K562 (cell line): Measurements from ENCODE around the gene FAM151A. TPM values are rescaled to one million over a fixed set of nuclear protein-coding genes. Genes with fewer than 3 reads are reported as not detected.

ENCODE experiments used
- ATAC-seq: fragments of 200-7000 bp; cut with Tn5 transposase; 3 replicates; pipeline ENCODE4 v1.9.1; 2020; ENCODE audit warnings: moderate library complexity
- BruUV-seq: library from RNA; stranded (reverse); fragments of 400-500 nt; replicated peaks from 2 replicates; lab custom pipeline; 2021; lab: Mats Ljungman, UMichigan
- CTCF ChIA-PET: fragments of 300-600 bp; formaldehyde crosslinking; extraction: SDS; loops from one replicate; lab custom pipeline; 2021; ENCODE audit warnings: low intra/inter-chr PET ratio; lab: Yijun Ruan, JAX
- POLR2A ChIA-PET: fragments of 300-600, 350-650 bp; sonication (Branson Sonifier 250); formaldehyde crosslinking; extraction: SDS; loops from one replicate; lab custom pipeline; 2021; ENCODE audit warnings: antibody characterized with exemption, inconsistent platforms; lab: Yijun Ruan, JAX
- DNase-seq, 4 experiments: peaks; one replicate each; pipeline versions ENCODE4 v3.0.0 to v3.0.0-alpha.2; 2011 to 2018; ENCODE audit warnings: low spot score in 3 of 4, mixed read lengths in 3 of 4; ENCODE audit errors: extremely low read depth in 1 of 4
- FAIRE-seq: peaks from 2 replicates; lab custom pipeline; 2011; peaks lifted over from hg19 to GRCh38; lab: Jason Lieb, UNC
- H2AFZ ChIP-seq: 2 replicates; pipeline ENCODE4 v1.6.0; 2011; ENCODE audit warnings: low read depth, low read length, control low read depth, inconsistent platforms
- H3K27ac ChIP-seq: fragments of 200-600 bp; 3 replicates; pipeline ENCODE4 v1.8.0; 2011; ENCODE audit warnings: low read depth, mild to moderate bottlenecking, control low read depth, inconsistent platforms, low read length, moderate library complexity, mixed read lengths; ENCODE audit errors: extremely low read depth
- H3K27me3 ChIP-seq, 2 experiments: fragments of 300-600 bp in 1 of 2; 2 replicates in 1 of 2; 3 replicates in 1 of 2; pipeline versions ENCODE4 v1.6.0 to v1.8.0; 2011; ENCODE audit warnings: inconsistent platforms in 2 of 2, low read length in 2 of 2, mild to moderate bottlenecking in 1 of 2, mixed read lengths in 1 of 2, moderate library complexity in 1 of 2; ENCODE audit not compliant: control insufficient read depth in 2 of 2, insufficient read depth in 2 of 2
- H3K36me3 ChIP-seq: fragments of 300-600 bp; 3 replicates; pipeline ENCODE4 v1.8.0; 2011; ENCODE audit warnings: mild to moderate bottlenecking, low read length, inconsistent platforms; ENCODE audit not compliant: control insufficient read depth, insufficient read depth
- H3K4me1 ChIP-seq, 2 experiments: fragments of 200-600 bp in 1 of 2; replicated peaks in 1 of 2; 2 replicates in 1 of 2; 3 replicates in 1 of 2; pipeline versions ENCODE4 v1.5.1 to v1.8.0; 2011; ENCODE audit warnings: inconsistent platforms in 2 of 2, low read length in 2 of 2, mild to moderate bottlenecking in 1 of 2, mixed read lengths in 1 of 2, moderate library complexity in 1 of 2; ENCODE audit not compliant: control insufficient read depth in 2 of 2, insufficient read depth in 2 of 2
- H3K4me2 ChIP-seq: 2 replicates; pipeline ENCODE4 v1.6.1; 2011; ENCODE audit warnings: low read length, control low read depth, inconsistent platforms, mixed read lengths; ENCODE audit not compliant: insufficient read depth
- H3K4me3 ChIP-seq: fragments of 200-600 bp; sonication (generic), shearing (Covaris generic); 2 replicates; pipeline ENCODE4 v1.5.1; 2016; ENCODE audit warnings: control low read depth, inconsistent platforms
- H3K79me2 ChIP-seq: fragments of 200-600 bp; 3 replicates; pipeline ENCODE4 v1.8.0; 2011; ENCODE audit warnings: low read length, inconsistent platforms; ENCODE audit not compliant: control insufficient read depth, insufficient read depth
- H3K9ac ChIP-seq, 2 experiments: 2 replicates each; pipeline versions ENCODE4 v1.6.0 to v1.6.1; 2011; ENCODE audit warnings: low read depth in 2 of 2, low read length in 2 of 2, control low read depth in 1 of 2, inconsistent platforms in 1 of 2, mild to moderate bottlenecking in 1 of 2, mixed read lengths in 1 of 2; ENCODE audit not compliant: insufficient read depth in 1 of 2
- H3K9me1 ChIP-seq: one replicate; pipeline ENCODE4 v1.6.0; 2011; ENCODE audit warnings: inconsistent platforms, mild to moderate bottlenecking, low read length, moderate library complexity; ENCODE audit not compliant: control insufficient read depth, insufficient read depth
- H3K9me3 ChIP-seq: replicated peaks from 2 replicates; pipeline ENCODE4 v1.5.1; 2011; ENCODE audit warnings: low read depth, low read length, inconsistent platforms; ENCODE audit not compliant: control insufficient read depth, insufficient read depth
- H4K20me1 ChIP-seq: replicated peaks from 2 replicates; pipeline ENCODE4 v1.6.1; 2011; ENCODE audit warnings: low read length, inconsistent platforms, mixed read lengths; ENCODE audit not compliant: control insufficient read depth, insufficient read depth
- ATF2 ChIP-seq: sonication (generic); formaldehyde crosslinking; IDR thresholded peaks from 2 replicates; pipeline ENCODE4 v1.8.1; 2022; ENCODE audit warnings: missing genetic modification reagents
- BRCA1 ChIP-seq, 2 experiments: fragments of 450-650 bp in 1 of 2; sonication (generic) in 1 of 2; formaldehyde crosslinking in 1 of 2; IDR thresholded peaks; 2 replicates each; pipeline versions ENCODE4 v1.5.0 to v1.6.1; 2017 to 2020; ENCODE audit warnings: mild to moderate bottlenecking in 1 of 2, missing genetic modification reagents in 1 of 2
- CHD1 ChIP-seq: fragments of 200-600 bp; sonication (generic); IDR thresholded peaks from one replicate; pipeline ENCODE4 v1.6.1; 2012; ENCODE audit warnings: mild to moderate bottlenecking, moderate library complexity, low read length, inconsistent platforms
- EP300 ChIP-seq: IDR thresholded peaks from 2 replicates; pipeline ENCODE4 v1.6.1; 2012; ENCODE audit warnings: low read length, improper control_type of control experiment
- FIP1L1 ChIP-seq: fragments of 200-400 bp; formaldehyde crosslinking; IDR thresholded peaks from 2 replicates; pipeline ENCODE4 v1.6.1; 2018; ENCODE audit warnings: mild to moderate bottlenecking, low read depth, low read length; ENCODE audit not compliant: poor library complexity, severe bottlenecking
- GABPB1 ChIP-seq: sonication (generic); formaldehyde crosslinking; IDR thresholded peaks from 2 replicates; pipeline ENCODE4 v1.8.0; 2022; ENCODE audit warnings: mild to moderate bottlenecking, missing genetic modification reagents
- HINFP ChIP-seq: fragments of 450-650 bp; conservative IDR thresholded peaks from 2 replicates; pipeline ENCODE4 v1.6.1; 2016; ENCODE audit warnings: missing genetic modification characterization, low read depth, mild to moderate bottlenecking, control low read depth, missing compliant biosample characterization
- KAT7 ChIP-seq: sonication (generic); formaldehyde crosslinking; IDR thresholded peaks from 2 replicates; pipeline ENCODE4 v1.8.0; 2022; ENCODE audit warnings: missing genetic modification reagents, mild to moderate bottlenecking, borderline replicate concordance
- KLF1 ChIP-seq: fragments of 450-650 bp; IDR thresholded peaks from 2 replicates; pipeline ENCODE4 v1.6.1; 2016; ENCODE audit warnings: missing genetic modification characterization, missing compliant biosample characterization
- LARP7 ChIP-seq: fragments of 450-650 bp; IDR thresholded peaks from 2 replicates; pipeline ENCODE4 v1.6.1; 2016
- LEF1 ChIP-seq: fragments of 450-650 bp; IDR thresholded peaks from 2 replicates; pipeline ENCODE4 v1.6.1; 2016; ENCODE audit warnings: mild to moderate bottlenecking
- MEF2A ChIP-seq: IDR thresholded peaks from 2 replicates; pipeline ENCODE4 v1.6.1; 2011; ENCODE audit warnings: low read depth, mild to moderate bottlenecking, low read length, moderate library complexity; ENCODE audit not compliant: control insufficient read depth
- OTX1 ChIP-seq: fragments of 450-650 bp; formaldehyde crosslinking; IDR thresholded peaks from 2 replicates; pipeline ENCODE4 v1.4.0; 2022; ENCODE audit warnings: mild to moderate bottlenecking
- SUPT5H ChIP-seq: fragments of 450-650 bp; IDR thresholded peaks from 2 replicates; pipeline ENCODE4 v1.6.1; 2016
- ZNF449 ChIP-seq: fragments of 250-450 bp; sonication (Bioruptor Pico); IDR thresholded peaks from 2 replicates; pipeline ENCODE4 v1.8.0; 2022; ENCODE audit warnings: moderate library complexity, mild to moderate bottlenecking, inconsistent platforms
- ZNF551 ChIP-seq: fragments of 250-450 bp; sonication (Bioruptor Pico); IDR thresholded peaks from 2 replicates; pipeline ENCODE4 v1.5.0; 2021; ENCODE audit warnings: mild to moderate bottlenecking, moderate library complexity
- ZNF639 ChIP-seq, 2 experiments: fragments of 200-800 bp in 1 of 2; sonication (Bioruptor generic) in 1 of 2; sonication (generic) in 1 of 2; formaldehyde crosslinking in 1 of 2; IDR thresholded peaks in 1 of 2; conservative IDR thresholded peaks in 1 of 2; 2 replicates each; pipeline versions ENCODE4 v1.5.0 to v1.6.1; 2016 to 2020; ENCODE audit warnings: missing compliant biosample characterization in 1 of 2, missing genetic modification characterization in 1 of 2, missing genetic modification reagents in 1 of 2
- ZNF75A ChIP-seq: fragments of 450-650 bp; formaldehyde crosslinking; IDR thresholded peaks from 2 replicates; pipeline ENCODE4 v1.4.0; 2020; ENCODE audit warnings: mild to moderate bottlenecking
- WGBS: fragments of 100-300 bp; shearing (Covaris generic); methylation state at CpG from one replicate; pipeline ENCODE4 v1.1.6; 2016; ENCODE audit warnings: low coverage, mixed read lengths; ENCODE audit not compliant: insufficient coverage; ENCODE audit errors: missing lambda C conversion rate; 5-methylcytosine and 5-hydroxymethylcytosine counted together
- in situ Hi-C: fragments of 300-500 bp; cut with MboI; formaldehyde crosslinking; loops from 4 replicates; pipeline ENCODE4 v1.15.0; 2018; ENCODE audit warnings: inconsistent platforms, mixed read lengths
- intact Hi-C: fragments of 100-400 bp; cut with micrococcal nuclease; formaldehyde crosslinking; loops from 2 replicates; pipeline ENCODE4 v1.14.2; 2022
- polyA plus RNA-seq, 8 experiments: library from polyadenylated mRNA; depleted of rRNA in 4 of 8; stranded (reverse) in 5 of 8; unstranded in 3 of 8; fragments of >200 nt; fragmentation: Nextera tagmentation in 2 of 8; fragmentation: Illumina TruSeq in 1 of 8; extraction: Ambion mirVana in 2 of 8; extraction: Trizol in 1 of 8; gene quantifications; 2 replicates each; pipeline versions ENCODE4 v1.2.1 to v1.2.3, GENCODE V29; 2011 to 2014; ENCODE audit warnings: inconsistent platforms in 1 of 8, missing spikeins in 1 of 8
- total RNA-seq, 7 experiments: library from RNA; depleted of rRNA in 6 of 7; stranded (reverse); fragments of >200 nt in 6 of 7; fragmentation: Illumina TruSeq in 2 of 7; extraction: Trizol in 2 of 7; gene quantifications; 2 replicates each; pipeline versions ENCODE4 v1.2.1 to v1.2.3, GENCODE V29; 2011 to 2021; ENCODE audit warnings: low replicate concordance in 1 of 7

Gene FAM151A
- total and polyA plus RNA-seq, 9 of the 15 experiments (the other 6 are each of a cell fraction or from before 2014, with no cell fraction given) = not detected

DNA sequence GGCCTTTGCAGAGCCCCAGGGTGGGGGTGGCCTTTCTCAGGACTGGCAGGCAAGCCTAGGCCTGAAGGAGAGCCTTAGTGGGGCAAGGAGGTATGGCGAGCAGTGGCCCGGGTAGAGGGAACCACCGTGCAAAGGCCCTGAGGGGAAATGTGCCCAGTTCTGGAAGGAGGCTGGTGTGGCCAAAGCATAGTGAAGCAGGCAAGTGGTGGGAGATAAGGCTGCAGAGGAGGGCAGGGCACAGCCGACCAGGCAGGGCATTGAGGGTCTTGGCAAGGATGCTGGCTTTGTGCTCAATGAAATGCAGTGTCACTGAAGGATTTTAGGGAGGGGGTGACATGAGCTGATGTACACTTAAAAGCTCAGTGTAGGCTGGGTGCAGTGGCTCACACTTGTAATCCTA lies 41.0 kb upstream of the FAM151A start:
- POLR2A ChIA-PET = interaction anchor here (0.6 to 0.7 kb wide), 2 partner anchors 61 to 1529 kb away, joined by 3 read pairs; no protein-coding TSS in a partner anchor
- no peaks in the 10 kb centered on the region for H3K4me1 ChIP-seq
- no peak for FAIRE-seq
- TF ChIP-seq GABPB1 (CRISPR knock-in tag) (no peak), ZNF639 (CRISPR knock-in tag; conservative IDR thresholded peaks at IDR 0.05 in 1 of 2, IDR thresholded peaks at IDR 0.05 in 1 of 2) (no peak), HINFP (no peak), KAT7 (CRISPR knock-in tag) (no peak), SUPT5H (no peak), KLF1 (tag) (no peak), ZNF551 (no peak), MEF2A (no peak), LEF1 (no peak), ZNF75A (CRISPR knock-in tag) (no peak), OTX1 (CRISPR knock-in tag) (no peak), ZNF449 (no peak), CHD1 (no peak), ATF2 (CRISPR knock-in tag) (no peak), EP300 (no peak), LARP7 (no peak), FIP1L1 (no peak), BRCA1 (IDR thresholded peaks at IDR 0.05) (no peak), BRCA1 (CRISPR knock-in tag; IDR thresholded peaks at IDR 0.05) (no peak)

More for the DNA sequence above, 41.0 kb upstream of the FAM151A start:
- in situ Hi-C loops = no loop called here
- no peak overlapping the region for H2AFZ ChIP-seq
- CTCF ChIA-PET = interaction anchor here (0.6 to 1.2 kb wide), 2 partner anchors 404 to 594 kb away, joined by 3 to 8 read pairs; no protein-coding TSS in a partner anchor
- H3K27ac ChIP-seq = no peak overlapping the region
- intact Hi-C loops = loop anchor here (10.0 kb wide), 1 partner anchor 540 kb away; no protein-coding TSS in a partner anchor
- DNase-seq (no peak), ATAC-seq (no peak)
- no peak overlapping the region for H3K9ac ChIP-seq
- peaks cover 4 to 5% of the 10 kb centered on the region in 2 experiments; a peak in 3 of 5 replicates for H3K27me3 ChIP-seq
- H3K79me2 ChIP-seq = no peaks in the 10 kb centered on the region
- BruUV-seq = no TSS peak
- H3K4me3 ChIP-seq = no peak overlapping the region
- H3K4me2 ChIP-seq = no peak overlapping the region
- H3K36me3 ChIP-seq = no peaks in the 10 kb centered on the region
- no peaks in the 10 kb centered on the region for H4K20me1 ChIP-seq
- 11% methylated on average over 4 of the region's 4 CpGs for WGBS
- H3K9me1 ChIP-seq = no peaks in the 10 kb centered on the region
- no peaks in the 10 kb centered on the region for H3K9me3 ChIP-seq
